Hematopoietic multipotent progenitor cell treated with erythropoietin and hydrocortisone succinate and interleukin-3 and kit ligand, for 17 days (in vitro differentiated cells): ENCODE data around the gene INTS12.
A peak's percentile ranks its signal among the peaks of the same experiment; 100 is the strongest.
"Not testable (repeated sequence)": the region's sequence is repeated elsewhere in the genome, so short reads cannot be mapped to it uniquely, and the experiment has no call there.

Source experiments
- DNase-seq: peaks from one replicate; pipeline ENCODE4 v3.0.0-alpha.2; 2015; ENCODE audit warnings: low spot score

The INTS12 gene

GRCh38 chr4:105708181-105709080, at the start of gene INTS12, which contains the start of gene GSTCD:
INTS12 (minus strand) TSS chr4:105708689; CDS start chr4:105700005, 8,684 bp downstream.
GSTCD (plus strand) TSS chr4:105708784; CDS start chr4:105717614, 8,830 bp downstream.
- peak; percentile 87 for DNase-seq

- DNase-seq, result no peak
Observed at GRCh38 chr4:105755375-105755774, 46.9 kb upstream of the INTS12 start.

- DNase-seq, result no peak
Observed at GRCh38 chr4:105753361-105753760, 44.9 kb upstream of the INTS12 start.

GRCh38 chr4:105751718-105752299, 43.3 kb upstream of the INTS12 start:
- no peak for DNase-seq

- no peak for DNase-seq
Observed at GRCh38 chr4:105748222-105748621, 39.7 kb upstream of the INTS12 start.

- DNase-seq, result no peak
Observed at GRCh38 chr4:105741548-105741947, 33.1 kb upstream of the INTS12 start.

- not testable (repeated sequence) for DNase-seq
Observed at GRCh38 chr4:105735217-105735616, 26.7 kb upstream of the INTS12 start.

GRCh38 chr4:105729895-105730294, 21.4 kb upstream of the INTS12 start:
- not testable (repeated sequence) for DNase-seq

- no peak for DNase-seq
Observed at GRCh38 chr4:105725623-105726022, 17.1 kb upstream of the INTS12 start.

- no peak for DNase-seq
Observed at GRCh38 chr4:105719204-105719603, 10.7 kb upstream of the INTS12 start.

GRCh38 chr4:105715692-105716278, 7.3 kb upstream of the INTS12 start:
- peak; percentile 63 for DNase-seq

- DNase-seq, result peak; percentile 26
Observed at GRCh38 chr4:105714932-105715331, 6.4 kb upstream of the INTS12 start.

- DNase-seq, result peak; percentile 20
Observed at GRCh38 chr4:105714071-105714521, 5.6 kb upstream of the INTS12 start.

GRCh38 chr4:105712766-105713165, 4.3 kb upstream of the INTS12 start:
- no peak for DNase-seq

GRCh38 chr4:105710678-105711077, 2.2 kb upstream of the INTS12 start:
- no peak for DNase-seq

GRCh38 chr4:105710012-105710600, 1.6 kb upstream of the INTS12 start:
- DNase-seq, result no peak

GRCh38 chr4:105709081-105709450, 577 bp upstream of the INTS12 start:
- DNase-seq, result peak; percentile 37

GRCh38 chr4:105707782-105708180, 708 bp downstream of the INTS12 start:
- DNase-seq, result no peak

GRCh38 chr4:105698607-105699006, 9.9 kb downstream of the INTS12 start:
- no peak for DNase-seq

GRCh38 chr4:105695832-105696231, 12.7 kb downstream of the INTS12 start:
- DNase-seq, result not testable (repeated sequence)

- DNase-seq, result not testable (repeated sequence)
Observed at GRCh38 chr4:105694812-105695211, 13.7 kb downstream of the INTS12 start.

- no peak for DNase-seq
Observed at GRCh38 chr4:105686571-105686970, 21.9 kb downstream of the INTS12 start.
